OCI-LY1 (cell line): Measurements from ENCODE around the gene CIDEC.

Source experiments
- H2AFZ ChIP-seq: fragments of 200-600 bp; sonication (generic), shearing (Covaris generic); 2 replicates; pipeline ENCODE4 v1.6.0; 2014; ENCODE audit warnings: antibody characterized with exemption, mild to moderate bottlenecking, low read length
- H3F3A ChIP-seq: fragments of 200-600 bp; sonication (generic), shearing (Covaris generic); 2 replicates; pipeline ENCODE4 v1.6.0; 2014; ENCODE audit warnings: mild to moderate bottlenecking, antibody characterized with exemption, low read length, moderate library complexity; ENCODE audit not compliant: insufficient read depth
- H3K27ac ChIP-seq: fragments of 200-600 bp; sonication (generic); 2 replicates; pipeline ENCODE4 v1.5.1; 2014; ENCODE audit warnings: low read length, mixed run types, mild to moderate bottlenecking, low read depth; ENCODE audit not compliant: poor library complexity, severe bottlenecking
- H3K27me3 ChIP-seq: fragments of 200-600 bp; sonication (generic); 2 replicates; pipeline ENCODE4 v1.6.0; 2014; ENCODE audit warnings: antibody characterized with exemption, mild to moderate bottlenecking, low read length, moderate library complexity; ENCODE audit not compliant: insufficient read depth
- H3K36me3 ChIP-seq: fragments of 200-600 bp; sonication (generic); 2 replicates; pipeline ENCODE4 v1.6.1; 2014; ENCODE audit warnings: mild to moderate bottlenecking, antibody characterized with exemption, low read length, moderate library complexity, mixed read lengths; ENCODE audit not compliant: insufficient read depth
- H3K4me1 ChIP-seq: fragments of 200-600 bp; sonication (generic); 2 replicates; pipeline ENCODE4 v1.5.1; 2014; ENCODE audit warnings: mild to moderate bottlenecking, low read length, moderate library complexity; ENCODE audit not compliant: insufficient read depth, severe bottlenecking
- H3K4me2 ChIP-seq: fragments of 200-600 bp; sonication (generic), shearing (Covaris generic); 2 replicates; pipeline ENCODE4 v1.6.1; 2014; ENCODE audit warnings: low read length
- H3K4me3 ChIP-seq: fragments of 200-600 bp; sonication (generic); 2 replicates; pipeline ENCODE4 v1.5.1; 2014; ENCODE audit warnings: low read length, low read depth, mild to moderate bottlenecking, mixed read lengths; ENCODE audit not compliant: poor library complexity, severe bottlenecking
- H3K79me2 ChIP-seq: fragments of 200-600 bp; shearing (Covaris generic); 2 replicates; pipeline ENCODE4 v1.6.1; 2016; ENCODE audit warnings: mixed run types, low read length, mixed read lengths; ENCODE audit not compliant: insufficient read depth
- H3K9ac ChIP-seq: fragments of 200-600 bp; sonication (generic), shearing (Covaris generic); 2 replicates; pipeline ENCODE4 v1.6.1; 2014; ENCODE audit warnings: mild to moderate bottlenecking, low read length, mixed read lengths
- H3K9me2 ChIP-seq: fragments of 200-600 bp; sonication (generic), shearing (Covaris generic); 2 replicates; pipeline ENCODE4 v1.6.1; 2014; ENCODE audit warnings: low read depth, mild to moderate bottlenecking, low read length, mixed read lengths
- H3K9me3 ChIP-seq: fragments of 200-600 bp; shearing (Covaris generic); 2 replicates; pipeline ENCODE4 v1.6.1; 2014; ENCODE audit warnings: low read length, mixed read lengths
- H4K20me1 ChIP-seq: fragments of 200-600 bp; sonication (generic), shearing (Covaris generic); 2 replicates; pipeline ENCODE4 v1.6.0; 2016; ENCODE audit warnings: mild to moderate bottlenecking, low read length; ENCODE audit not compliant: insufficient read depth
- EZH2 ChIP-seq: fragments of 200-600 bp; sonication (generic), shearing (Covaris generic); IDR thresholded peaks from 2 replicates; pipeline ENCODE4 v1.8.0; 2017; ENCODE audit warnings: borderline replicate concordance, mixed run types, mild to moderate bottlenecking, antibody characterized with exemption, low read length, moderate library complexity, mixed read lengths
- TF ChIP-seq, protein P1 (sequence below): fragments of 200-600 bp; sonication (generic), shearing (Covaris generic); IDR thresholded peaks from 2 replicates; pipeline ENCODE4 v1.5.1; 2017; ENCODE audit warnings: mild to moderate bottlenecking, antibody characterized with exemption, low read length, moderate library complexity, mixed read lengths

Gene CIDEC

DNA sequence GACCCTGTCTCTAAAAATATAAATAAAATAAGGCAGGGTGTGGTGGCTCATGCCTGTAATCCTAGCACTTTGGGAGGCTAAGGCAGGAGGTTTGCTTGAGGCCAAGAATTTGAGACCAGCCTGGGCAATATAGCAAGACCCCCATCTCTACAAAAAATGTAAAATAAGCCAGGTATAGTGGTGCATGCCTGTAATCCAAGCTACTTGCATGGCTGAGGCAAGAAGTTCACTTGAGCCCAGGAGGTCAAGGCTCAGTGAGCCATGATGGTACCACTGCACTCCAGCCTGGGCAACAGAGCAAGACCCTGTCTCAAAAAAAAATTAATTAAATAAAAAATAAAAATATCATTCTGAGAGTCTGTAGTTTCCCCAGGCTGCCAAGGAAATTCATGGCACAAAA lies 6.3 kb upstream of the CIDEC start:
- no peaks in the 10 kb centered on the region for H3K9me2 ChIP-seq
- no peaks in the 10 kb centered on the region for H3K9me3 ChIP-seq
- peaks cover 4% of the 10 kb centered on the region; the same call in 1 of the 2 replicates for H3K27me3 ChIP-seq
- H3K79me2 ChIP-seq, result peaks cover 7% of the 10 kb centered on the region
- peaks cover 9% of the 10 kb centered on the region for H3K4me1 ChIP-seq
- H4K20me1 ChIP-seq, result no peaks in the 10 kb centered on the region
- no peak overlapping the region for H3K4me3 ChIP-seq
- TF ChIP-seq EZH2, result no peak
- TF ChIP-seq, protein P1, sequence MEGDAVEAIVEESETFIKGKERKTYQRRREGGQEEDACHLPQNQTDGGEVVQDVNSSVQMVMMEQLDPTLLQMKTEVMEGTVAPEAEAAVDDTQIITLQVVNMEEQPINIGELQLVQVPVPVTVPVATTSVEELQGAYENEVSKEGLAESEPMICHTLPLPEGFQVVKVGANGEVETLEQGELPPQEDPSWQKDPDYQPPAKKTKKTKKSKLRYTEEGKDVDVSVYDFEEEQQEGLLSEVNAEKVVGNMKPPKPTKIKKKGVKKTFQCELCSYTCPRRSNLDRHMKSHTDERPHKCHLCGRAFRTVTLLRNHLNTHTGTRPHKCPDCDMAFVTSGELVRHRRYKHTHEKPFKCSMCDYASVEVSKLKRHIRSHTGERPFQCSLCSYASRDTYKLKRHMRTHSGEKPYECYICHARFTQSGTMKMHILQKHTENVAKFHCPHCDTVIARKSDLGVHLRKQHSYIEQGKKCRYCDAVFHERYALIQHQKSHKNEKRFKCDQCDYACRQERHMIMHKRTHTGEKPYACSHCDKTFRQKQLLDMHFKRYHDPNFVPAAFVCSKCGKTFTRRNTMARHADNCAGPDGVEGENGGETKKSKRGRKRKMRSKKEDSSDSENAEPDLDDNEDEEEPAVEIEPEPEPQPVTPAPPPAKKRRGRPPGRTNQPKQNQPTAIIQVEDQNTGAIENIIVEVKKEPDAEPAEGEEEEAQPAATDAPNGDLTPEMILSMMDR, result no peak
- no peak overlapping the region for H2AFZ ChIP-seq
- no peak overlapping the region for H3K27ac ChIP-seq
- no peaks in the 10 kb centered on the region for H3F3A ChIP-seq
- no peak overlapping the region for H3K9ac ChIP-seq
- H3K36me3 ChIP-seq, result no peaks in the 10 kb centered on the region
- no peak overlapping the region for H3K4me2 ChIP-seq

DNA sequence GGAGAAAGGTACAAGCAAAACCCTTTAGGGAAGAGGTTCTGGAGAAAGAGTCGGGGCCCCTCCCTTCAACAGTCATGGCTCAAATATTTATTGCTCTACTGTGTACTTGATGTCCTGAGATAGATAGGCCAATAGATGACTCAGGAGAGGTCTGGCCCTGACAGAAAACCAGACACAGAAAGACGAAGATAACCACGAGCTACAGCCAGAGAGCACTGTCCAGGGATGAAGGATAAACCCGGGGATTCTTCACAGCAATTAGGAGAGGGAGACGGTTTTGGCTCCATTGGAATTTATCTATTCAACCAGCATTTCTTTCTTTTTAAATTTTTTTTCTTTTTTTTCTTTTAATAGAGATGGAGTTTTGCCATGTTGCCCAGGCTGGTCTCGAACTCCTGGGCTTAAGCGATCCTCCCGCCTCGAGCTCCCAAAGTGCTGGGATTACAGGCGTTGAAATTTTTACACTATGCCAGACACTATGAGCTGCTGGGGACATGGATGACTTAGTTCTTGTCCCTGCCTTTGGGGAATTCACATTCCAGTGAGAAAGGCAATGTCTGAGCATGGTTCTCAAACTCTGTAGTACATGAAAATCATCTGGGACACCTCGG lies 4.6 kb upstream of the CIDEC start:
- Histone ChIP-seq H3K4me2 (no peak overlapping the region), H3F3A (no peaks in the 10 kb centered on the region), H3K36me3 (no peaks in the 10 kb centered on the region), H3K9ac (no peak overlapping the region), H4K20me1 (no peaks in the 10 kb centered on the region), H2AFZ (no peak overlapping the region), H3K4me1 (no peaks in the 10 kb centered on the region), H3K4me3 (no peak overlapping the region), H3K9me3 (no peaks in the 10 kb centered on the region), H3K9me2 (no peaks in the 10 kb centered on the region), H3K27ac (no peak overlapping the region), H3K27me3 (peaks cover 4% of the 10 kb centered on the region; the same call in 1 of the 2 replicates), H3K79me2 (no peaks in the 10 kb centered on the region)
- no peak for TF ChIP-seq EZH2
- TF ChIP-seq, protein P1, result no peak

DNA sequence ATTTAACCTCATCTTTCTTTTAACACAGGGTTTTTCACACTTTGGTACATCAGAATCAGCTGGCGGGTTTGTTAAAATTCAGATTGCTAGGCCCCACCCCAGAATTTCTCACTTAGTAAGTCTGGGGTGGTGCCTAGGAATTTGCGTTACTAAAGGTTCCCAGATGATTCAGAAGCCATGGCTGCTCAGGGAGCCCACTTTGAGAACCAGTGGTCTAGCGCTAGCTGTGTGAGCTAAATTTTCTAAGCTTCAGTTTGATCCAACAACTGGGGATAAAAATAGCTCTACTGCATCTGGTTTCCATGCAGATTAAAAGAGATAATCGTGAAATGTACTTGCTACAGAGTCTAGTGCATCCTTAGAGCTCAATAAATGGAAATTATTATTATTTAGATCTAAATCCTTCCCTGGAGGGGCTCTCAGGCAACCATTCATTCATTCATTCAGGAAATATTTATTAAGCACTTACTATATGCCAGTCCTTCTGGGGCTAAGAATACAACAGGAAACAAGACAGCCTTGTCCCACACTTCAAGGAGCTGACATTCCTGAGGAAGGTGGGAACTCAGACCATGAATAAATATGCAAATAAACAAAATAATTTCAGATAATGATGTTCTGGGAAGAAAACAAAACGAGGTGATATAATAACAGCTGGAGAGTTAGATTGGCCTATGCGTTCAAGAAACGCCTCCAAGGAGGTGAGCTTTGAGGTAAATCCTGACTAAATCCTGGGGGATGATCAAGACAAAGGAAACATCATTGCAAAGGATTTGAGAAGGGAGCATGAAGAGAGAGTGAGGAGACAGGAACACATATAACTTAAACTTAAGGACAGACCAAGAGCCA lies 3.9 kb upstream of the CIDEC start:
- no peak overlapping the region for H3K27ac ChIP-seq
- no peak overlapping the region for H2AFZ ChIP-seq

More for the DNA sequence above, 3.9 kb upstream of the CIDEC start:
- H3K79me2 ChIP-seq, result no peaks in the 10 kb centered on the region
- H3K4me2 ChIP-seq, result no peak overlapping the region
- H3K9me3 ChIP-seq, result no peaks in the 10 kb centered on the region
- no peak overlapping the region for H3K4me3 ChIP-seq
- no peaks in the 10 kb centered on the region for H3K36me3 ChIP-seq
- peaks cover 4% of the 10 kb centered on the region; the same call in 1 of the 2 replicates for H3K27me3 ChIP-seq
- H3F3A ChIP-seq, result no peaks in the 10 kb centered on the region
- TF ChIP-seq, protein P1, result no peak
- no peak for TF ChIP-seq EZH2
- H3K4me1 ChIP-seq, result no peaks in the 10 kb centered on the region
- H3K9ac ChIP-seq, result no peak overlapping the region
- H4K20me1 ChIP-seq, result no peaks in the 10 kb centered on the region
- no peaks in the 10 kb centered on the region for H3K9me2 ChIP-seq
